ENCODE data around the gene HSPG2. TPM values are rescaled to one million over a fixed set of nuclear protein-coding genes. Genes with fewer than 3 reads are reported as not detected.

The HSPG2 gene
- total and polyA plus RNA-seq, 2 of the 8 experiments (the other 6 are each of a cell fraction or from before 2014, with no cell fraction given) = 17.8 to 111 TPM

DNA sequence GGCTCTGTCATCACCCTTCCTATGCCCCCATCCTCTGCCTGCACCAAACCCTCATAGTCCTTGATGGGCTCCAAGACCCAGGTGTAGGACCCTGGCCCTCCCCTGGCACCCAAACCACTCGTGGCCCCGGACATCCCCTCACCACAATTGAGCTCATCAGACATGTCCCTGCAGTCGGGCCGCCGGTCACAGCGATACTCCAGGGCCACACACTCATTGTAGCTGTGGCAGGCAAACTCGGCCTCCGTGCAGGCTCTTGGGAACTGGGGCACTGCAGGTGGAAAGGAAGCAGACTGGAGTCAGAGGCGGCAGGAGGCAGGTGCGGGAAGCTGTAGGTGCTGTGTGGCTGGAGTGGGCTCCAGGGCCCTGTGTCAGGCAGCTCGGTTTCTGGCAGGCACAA, 49.3 kb downstream of the HSPG2 start (continued):
- TF ChIP-seq, protein P1, sequence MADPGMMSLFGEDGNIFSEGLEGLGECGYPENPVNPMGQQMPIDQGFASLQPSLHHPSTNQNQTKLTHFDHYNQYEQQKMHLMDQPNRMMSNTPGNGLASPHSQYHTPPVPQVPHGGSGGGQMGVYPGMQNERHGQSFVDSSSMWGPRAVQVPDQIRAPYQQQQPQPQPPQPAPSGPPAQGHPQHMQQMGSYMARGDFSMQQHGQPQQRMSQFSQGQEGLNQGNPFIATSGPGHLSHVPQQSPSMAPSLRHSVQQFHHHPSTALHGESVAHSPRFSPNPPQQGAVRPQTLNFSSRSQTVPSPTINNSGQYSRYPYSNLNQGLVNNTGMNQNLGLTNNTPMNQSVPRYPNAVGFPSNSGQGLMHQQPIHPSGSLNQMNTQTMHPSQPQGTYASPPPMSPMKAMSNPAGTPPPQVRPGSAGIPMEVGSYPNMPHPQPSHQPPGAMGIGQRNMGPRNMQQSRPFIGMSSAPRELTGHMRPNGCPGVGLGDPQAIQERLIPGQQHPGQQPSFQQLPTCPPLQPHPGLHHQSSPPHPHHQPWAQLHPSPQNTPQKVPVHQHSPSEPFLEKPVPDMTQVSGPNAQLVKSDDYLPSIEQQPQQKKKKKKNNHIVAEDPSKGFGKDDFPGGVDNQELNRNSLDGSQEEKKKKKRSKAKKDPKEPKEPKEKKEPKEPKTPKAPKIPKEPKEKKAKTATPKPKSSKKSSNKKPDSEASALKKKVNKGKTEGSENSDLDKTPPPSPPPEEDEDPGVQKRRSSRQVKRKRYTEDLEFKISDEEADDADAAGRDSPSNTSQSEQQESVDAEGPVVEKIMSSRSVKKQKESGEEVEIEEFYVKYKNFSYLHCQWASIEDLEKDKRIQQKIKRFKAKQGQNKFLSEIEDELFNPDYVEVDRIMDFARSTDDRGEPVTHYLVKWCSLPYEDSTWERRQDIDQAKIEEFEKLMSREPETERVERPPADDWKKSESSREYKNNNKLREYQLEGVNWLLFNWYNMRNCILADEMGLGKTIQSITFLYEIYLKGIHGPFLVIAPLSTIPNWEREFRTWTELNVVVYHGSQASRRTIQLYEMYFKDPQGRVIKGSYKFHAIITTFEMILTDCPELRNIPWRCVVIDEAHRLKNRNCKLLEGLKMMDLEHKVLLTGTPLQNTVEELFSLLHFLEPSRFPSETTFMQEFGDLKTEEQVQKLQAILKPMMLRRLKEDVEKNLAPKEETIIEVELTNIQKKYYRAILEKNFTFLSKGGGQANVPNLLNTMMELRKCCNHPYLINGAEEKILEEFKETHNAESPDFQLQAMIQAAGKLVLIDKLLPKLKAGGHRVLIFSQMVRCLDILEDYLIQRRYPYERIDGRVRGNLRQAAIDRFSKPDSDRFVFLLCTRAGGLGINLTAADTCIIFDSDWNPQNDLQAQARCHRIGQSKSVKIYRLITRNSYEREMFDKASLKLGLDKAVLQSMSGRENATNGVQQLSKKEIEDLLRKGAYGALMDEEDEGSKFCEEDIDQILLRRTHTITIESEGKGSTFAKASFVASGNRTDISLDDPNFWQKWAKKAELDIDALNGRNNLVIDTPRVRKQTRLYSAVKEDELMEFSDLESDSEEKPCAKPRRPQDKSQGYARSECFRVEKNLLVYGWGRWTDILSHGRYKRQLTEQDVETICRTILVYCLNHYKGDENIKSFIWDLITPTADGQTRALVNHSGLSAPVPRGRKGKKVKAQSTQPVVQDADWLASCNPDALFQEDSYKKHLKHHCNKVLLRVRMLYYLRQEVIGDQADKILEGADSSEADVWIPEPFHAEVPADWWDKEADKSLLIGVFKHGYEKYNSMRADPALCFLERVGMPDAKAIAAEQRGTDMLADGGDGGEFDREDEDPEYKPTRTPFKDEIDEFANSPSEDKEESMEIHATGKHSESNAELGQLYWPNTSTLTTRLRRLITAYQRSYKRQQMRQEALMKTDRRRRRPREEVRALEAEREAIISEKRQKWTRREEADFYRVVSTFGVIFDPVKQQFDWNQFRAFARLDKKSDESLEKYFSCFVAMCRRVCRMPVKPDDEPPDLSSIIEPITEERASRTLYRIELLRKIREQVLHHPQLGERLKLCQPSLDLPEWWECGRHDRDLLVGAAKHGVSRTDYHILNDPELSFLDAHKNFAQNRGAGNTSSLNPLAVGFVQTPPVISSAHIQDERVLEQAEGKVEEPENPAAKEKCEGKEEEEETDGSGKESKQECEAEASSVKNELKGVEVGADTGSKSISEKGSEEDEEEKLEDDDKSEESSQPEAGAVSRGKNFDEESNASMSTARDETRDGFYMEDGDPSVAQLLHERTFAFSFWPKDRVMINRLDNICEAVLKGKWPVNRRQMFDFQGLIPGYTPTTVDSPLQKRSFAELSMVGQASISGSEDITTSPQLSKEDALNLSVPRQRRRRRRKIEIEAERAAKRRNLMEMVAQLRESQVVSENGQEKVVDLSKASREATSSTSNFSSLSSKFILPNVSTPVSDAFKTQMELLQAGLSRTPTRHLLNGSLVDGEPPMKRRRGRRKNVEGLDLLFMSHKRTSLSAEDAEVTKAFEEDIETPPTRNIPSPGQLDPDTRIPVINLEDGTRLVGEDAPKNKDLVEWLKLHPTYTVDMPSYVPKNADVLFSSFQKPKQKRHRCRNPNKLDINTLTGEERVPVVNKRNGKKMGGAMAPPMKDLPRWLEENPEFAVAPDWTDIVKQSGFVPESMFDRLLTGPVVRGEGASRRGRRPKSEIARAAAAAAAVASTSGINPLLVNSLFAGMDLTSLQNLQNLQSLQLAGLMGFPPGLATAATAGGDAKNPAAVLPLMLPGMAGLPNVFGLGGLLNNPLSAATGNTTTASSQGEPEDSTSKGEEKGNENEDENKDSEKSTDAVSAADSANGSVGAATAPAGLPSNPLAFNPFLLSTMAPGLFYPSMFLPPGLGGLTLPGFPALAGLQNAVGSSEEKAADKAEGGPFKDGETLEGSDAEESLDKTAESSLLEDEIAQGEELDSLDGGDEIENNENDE (IDR thresholded peaks at IDR 0.05; ENCODE audit: insufficient replicate concordance, low read length) = no peak
